HepG2 (cell line): Measurements from ENCODE around the gene MAN1C1. TPM values are rescaled to one million over a fixed set of nuclear protein-coding genes. Genes with fewer than 3 reads are reported as not detected.

Experiments used
- ATAC-seq: fragments of 200-7000 bp; cut with Tn5 transposase; 3 replicates; pipeline ENCODE4 v1.9.1; 2020; ENCODE audit warnings: mild to moderate bottlenecking, moderate library complexity
- BruUV-seq: library from RNA; stranded (reverse); fragments of 400-500 nt; replicated peaks from 2 replicates; lab custom pipeline; 2021; lab: Mats Ljungman, UMichigan
- CTCF ChIA-PET: fragments of 300-600 bp; formaldehyde crosslinking; extraction: SDS; loops from one replicate; lab custom pipeline; 2021; ENCODE audit warnings: low total read pairs, inconsistent platforms, low intra/inter-chr PET ratio; lab: Yijun Ruan, JAX
- POLR2A ChIA-PET: fragments of 350-600 bp; sonication (Branson Sonifier 250); formaldehyde crosslinking; loops from one replicate; lab custom pipeline; 2020; ENCODE audit warnings: antibody characterized with exemption, inconsistent platforms; lab: Yijun Ruan, JAX
- DNase-seq: peaks from one replicate; pipeline ENCODE4 v3.0.0-alpha.2; 2015; ENCODE audit warnings: low spot score
- FAIRE-seq: peaks from 3 replicates; lab custom pipeline; 2011; peaks lifted over from hg19 to GRCh38; lab: Jason Lieb, UNC
- H2AFZ ChIP-seq: one replicate; pipeline ENCODE4 v1.6.1; 2011; ENCODE audit warnings: low read length, inconsistent platforms
- H3K27ac ChIP-seq: fragments of 300-600 bp; 3 replicates; pipeline ENCODE4 v1.8.0; 2011; ENCODE audit warnings: mixed run types, mild to moderate bottlenecking, mixed read lengths, low read length, inconsistent platforms; ENCODE audit not compliant: insufficient read depth; ENCODE audit errors: extremely low read length
- H3K27me3 ChIP-seq, 2 experiments: fragments of 200-600 bp in 1 of 2; 2 replicates in 1 of 2; 3 replicates in 1 of 2; pipeline versions ENCODE4 v1.6.0 to v1.8.0; 2011; ENCODE audit warnings: low read length in 2 of 2, mild to moderate bottlenecking in 2 of 2, moderate library complexity in 2 of 2, inconsistent platforms in 1 of 2; ENCODE audit not compliant: insufficient read depth in 2 of 2, control insufficient read depth in 1 of 2
- H3K36me3 ChIP-seq, 2 experiments: fragments of 200-600 bp in 1 of 2; replicated peaks in 1 of 2; 2 replicates in 1 of 2; 3 replicates in 1 of 2; pipeline versions ENCODE4 v1.5.1 to v1.8.0; 2011; ENCODE audit warnings: low read length in 2 of 2, inconsistent platforms in 1 of 2; ENCODE audit not compliant: insufficient read depth in 2 of 2, control insufficient read depth in 1 of 2
- H3K4me1 ChIP-seq: 2 replicates; pipeline ENCODE4 v1.5.1; 2012; ENCODE audit warnings: low read length, inconsistent platforms; ENCODE audit not compliant: insufficient read depth
- H3K4me2 ChIP-seq: 2 replicates; pipeline ENCODE4 v1.6.0; 2011; ENCODE audit warnings: low read depth, low read length, inconsistent platforms
- H3K4me3 ChIP-seq, 3 experiments: fragments of 200-600 bp in 1 of 3; sonication (generic), shearing (Covaris generic) in 1 of 3; replicated peaks in 1 of 3; 2 replicates each; pipeline ENCODE4 v1.5.1; 2011 to 2016; ENCODE audit warnings: low read length in 3 of 3, inconsistent platforms in 2 of 3, low read depth in 2 of 3, mild to moderate bottlenecking in 2 of 3, control low read depth in 1 of 3, mixed read lengths in 1 of 3; ENCODE audit not compliant: insufficient read depth in 1 of 3
- H3K79me2 ChIP-seq: one replicate; pipeline ENCODE4 v1.6.1; 2011; ENCODE audit warnings: low read length, inconsistent platforms; ENCODE audit not compliant: insufficient read depth
- H3K9ac ChIP-seq: 2 replicates; pipeline ENCODE4 v1.6.0; 2011; ENCODE audit warnings: mild to moderate bottlenecking, low read depth, low read length, inconsistent platforms; ENCODE audit not compliant: insufficient read depth
- H3K9me3 ChIP-seq: 2 replicates; pipeline ENCODE4 v1.5.1; 2012; ENCODE audit warnings: mild to moderate bottlenecking, low read length
- H4K20me1 ChIP-seq: 2 replicates; pipeline ENCODE4 v1.6.0; 2011; ENCODE audit warnings: inconsistent platforms, mild to moderate bottlenecking, low read length, moderate library complexity; ENCODE audit not compliant: insufficient read depth
- ADNP ChIP-seq: sonication (generic); formaldehyde crosslinking; IDR thresholded peaks from 2 replicates; pipeline ENCODE4 v1.4.0; 2020; ENCODE audit warnings: missing genetic modification reagents
- HCFC1 ChIP-seq: fragments of 150-350 bp; IDR thresholded peaks from 2 replicates; pipeline ENCODE4 v1.6.1; 2014; ENCODE audit warnings: low read depth, low read length
- HOXA7 ChIP-seq: sonication (generic); formaldehyde crosslinking; IDR thresholded peaks from 2 replicates; pipeline ENCODE4 v1.8.1; 2022; ENCODE audit warnings: mild to moderate bottlenecking, missing genetic modification reagents, moderate library complexity
- NFIC ChIP-seq: IDR thresholded peaks from 2 replicates; pipeline ENCODE4 v1.6.1; 2012; ENCODE audit warnings: mild to moderate bottlenecking, low read length, inconsistent platforms
- NR3C1 ChIP-seq: sonication (generic); formaldehyde crosslinking; IDR thresholded peaks from 2 replicates; pipeline ENCODE4 v1.4.0; 2020; ENCODE audit warnings: missing genetic modification reagents
- RFXAP ChIP-seq: sonication (generic); formaldehyde crosslinking; IDR thresholded peaks from 2 replicates; pipeline ENCODE4 v1.4.0; 2020; ENCODE audit warnings: missing genetic modification reagents, borderline replicate concordance
- SCMH1 ChIP-seq: sonication (generic); formaldehyde crosslinking; IDR thresholded peaks from 2 replicates; pipeline ENCODE4 v1.9.0; 2021; ENCODE audit warnings: missing genetic modification reagents, mild to moderate bottlenecking, borderline replicate concordance
- SRF ChIP-seq: IDR thresholded peaks from 2 replicates; pipeline ENCODE4 v1.6.1; 2011; ENCODE audit warnings: mild to moderate bottlenecking, low read depth, low read length, moderate library complexity
- U2AF2 ChIP-seq: fragments of 200-400 bp; formaldehyde crosslinking; IDR thresholded peaks from 2 replicates; pipeline ENCODE4 v1.6.1; 2017; ENCODE audit warnings: low read depth, mild to moderate bottlenecking, low read length
- ZHX2 ChIP-seq, 2 experiments: sonication (generic) in 1 of 2; formaldehyde crosslinking in 1 of 2; IDR thresholded peaks; 2 replicates each; pipeline versions ENCODE4 v1.6.1 to v1.9.0; 2014 to 2022; ENCODE audit warnings: antibody characterized with exemption in 1 of 2, borderline replicate concordance in 1 of 2, inconsistent platforms in 1 of 2, low read depth in 1 of 2, missing genetic modification reagents in 1 of 2
- ZNF282 ChIP-seq: fragments of 450-650 bp; IDR thresholded peaks from 2 replicates; pipeline ENCODE4 v1.6.1; 2018; ENCODE audit not compliant: partially characterized antibody
- ZNF576 ChIP-seq: sonication (generic); formaldehyde crosslinking; IDR thresholded peaks from 2 replicates; pipeline ENCODE4 v1.4.0; 2020; ENCODE audit warnings: mild to moderate bottlenecking, missing genetic modification reagents
- ZNF766 ChIP-seq: sonication (generic); formaldehyde crosslinking; IDR thresholded peaks from 2 replicates; pipeline ENCODE4 v1.5.0; 2020; ENCODE audit warnings: missing genetic modification reagents, borderline replicate concordance
- ZNF775 ChIP-seq: sonication (generic); formaldehyde crosslinking; IDR thresholded peaks from 2 replicates; pipeline ENCODE4 v1.4.0; 2020; ENCODE audit warnings: missing genetic modification reagents, mild to moderate bottlenecking, moderate library complexity, borderline replicate concordance
- ZNF776 ChIP-seq: sonication (generic); formaldehyde crosslinking; IDR thresholded peaks from 2 replicates; pipeline ENCODE4 v1.4.0; 2020; ENCODE audit warnings: mild to moderate bottlenecking, missing genetic modification reagents
- WGBS: methylation state at CpG from one replicate; pipeline ENCODE4 v1.1.6; 2017; ENCODE audit warnings: low lambda C conversion rate; 5-methylcytosine and 5-hydroxymethylcytosine counted together
- in situ Hi-C: cut with HindIII; loops from 2 replicates; pipeline ENCODE4 v1.10.0; 2017; ENCODE audit warnings: low pct_unique_long_range_greater_than_20kb; ENCODE audit not compliant: extremely low pct_ligation_motif_present
- intact Hi-C: fragments of 100-400 bp; cut with micrococcal nuclease; formaldehyde crosslinking; loops from one replicate; pipeline ENCODE4 v1.10.0; 2022; ENCODE audit not compliant: unreplicated experiment
- polyA plus RNA-seq, 8 experiments: library from polyadenylated mRNA; depleted of rRNA in 3 of 8; stranded (reverse) in 7 of 8; unstranded in 1 of 8; fragments of >200 nt; fragmentation: Illumina TruSeq in 4 of 8; extraction: Trizol in 4 of 8; gene quantifications; 2 replicates each; pipeline versions ENCODE4 v1.2.1 to v1.2.3, GENCODE V29; 2011 to 2016; ENCODE audit warnings: low read depth in 4 of 8, missing spikeins in 1 of 8, mixed read lengths in 1 of 8; ENCODE audit not compliant: insufficient read depth in 1 of 8
- total RNA-seq, 5 experiments: library from RNA; depleted of rRNA; stranded (reverse); fragments of >200 nt; fragmentation: Illumina TruSeq; extraction: Trizol; gene quantifications; 2 replicates each; pipeline ENCODE4 v1.2.3, GENCODE V29; 2016; ENCODE audit warnings: low read depth in 1 of 5
- TF ChIP-seq, protein P1 (sequence below): sonication (generic); formaldehyde crosslinking; IDR thresholded peaks from 2 replicates; pipeline ENCODE4 v1.5.1; 2020; ENCODE audit warnings: missing genetic modification reagents, mild to moderate bottlenecking, borderline replicate concordance

Gene MAN1C1
- total and polyA plus RNA-seq, 2 of the 13 experiments (the other 11 are each of a cell fraction or from before 2014, with no cell fraction given), result 0.18 to 0.49 TPM

DNA sequence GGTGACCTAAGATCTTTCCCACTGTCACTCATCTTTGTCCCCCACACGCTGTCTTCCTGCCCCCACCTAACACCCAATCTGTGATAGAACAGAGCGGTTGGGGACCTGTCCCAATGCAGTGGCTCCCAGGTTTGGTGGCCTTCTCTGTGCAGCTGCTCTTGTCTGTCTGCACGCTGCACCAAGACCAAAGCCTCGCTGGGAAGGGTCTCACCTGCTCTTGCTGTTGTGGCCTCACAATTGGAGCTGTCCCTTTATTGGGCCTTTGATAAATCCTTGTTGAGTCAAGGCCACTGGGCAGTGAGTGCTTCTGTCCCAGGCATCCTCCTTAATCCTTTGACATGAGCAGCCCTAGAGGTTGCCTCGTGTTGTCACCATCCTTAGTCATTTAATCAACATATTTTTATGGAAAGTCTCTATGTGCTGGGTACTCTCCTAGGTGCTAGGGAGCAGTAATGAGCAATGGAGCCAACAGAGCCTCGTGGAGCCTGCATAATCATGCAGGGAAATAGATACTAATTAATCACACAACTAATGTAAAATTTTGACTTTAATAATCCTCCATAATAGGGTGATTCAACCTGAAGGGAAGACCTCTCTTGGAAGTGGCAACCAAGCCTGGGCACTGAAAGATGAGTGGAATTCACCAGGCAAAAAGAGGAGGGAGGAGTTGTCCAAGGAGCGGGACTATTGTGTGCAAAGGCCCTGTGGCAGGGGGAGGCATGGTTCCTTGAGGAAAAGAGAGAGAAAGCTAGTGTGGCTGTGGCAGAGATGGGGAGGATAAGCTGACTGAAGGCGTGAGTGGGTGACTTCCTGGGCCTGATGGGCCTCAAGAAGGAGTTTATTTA lies 57.6 kb downstream of the MAN1C1 start (continued):
- TF ChIP-seq ZNF775 (CRISPR knock-in tag) (no peak), HOXA7 (CRISPR knock-in tag) (no peak)

DNA sequence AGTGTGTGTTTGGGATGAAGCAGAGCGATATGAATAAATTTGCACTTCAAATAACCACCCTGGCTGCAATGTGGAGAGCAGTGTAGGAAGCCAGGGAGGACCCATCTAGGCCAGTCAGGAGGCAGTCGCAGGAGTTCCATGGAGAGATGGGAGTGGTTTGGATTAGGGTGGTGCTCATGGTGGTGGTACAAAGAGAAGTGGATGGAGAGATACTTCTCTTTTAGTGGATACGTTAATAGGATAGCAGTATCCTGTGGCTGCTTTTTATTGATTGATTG lies 58.2 kb downstream of the MAN1C1 start:
- DNase-seq (no peak), ATAC-seq (no peak), FAIRE-seq (no peak)
- H3K4me3 ChIP-seq, result no peak overlapping the region
- no peaks in the 10 kb centered on the region for H3K9me3 ChIP-seq
- peaks cover 0 to 9% of the 10 kb centered on the region in 2 experiments; a peak in 1 of 5 replicates for H3K27me3 ChIP-seq
- ChIA-PET POLR2A (no interaction called here), CTCF (no interaction called here)
- H3K4me1 ChIP-seq, result no peaks in the 10 kb centered on the region
- no peak overlapping the region for H3K4me2 ChIP-seq
- no peak overlapping the region for H2AFZ ChIP-seq
- in situ Hi-C loops (no loop called here), intact Hi-C loops (no loop called here)
- no peak overlapping the region for H3K9ac ChIP-seq
- H4K20me1 ChIP-seq, result no peaks in the 10 kb centered on the region
- no TSS peak for BruUV-seq
- no peaks in the 10 kb centered on the region for H3K36me3 ChIP-seq
- no peak overlapping the region for H3K27ac ChIP-seq
- WGBS, result 66% methylated on average over 3 of the region's 3 CpGs
- H3K79me2 ChIP-seq, result no peaks in the 10 kb centered on the region
- TF ChIP-seq ZNF766 (CRISPR knock-in tag), result no peak
- no peak for TF ChIP-seq SCMH1
- TF ChIP-seq ZNF576, result no peak
- TF ChIP-seq ZNF776 (CRISPR knock-in tag), result no peak
- no peak for TF ChIP-seq RFXAP (CRISPR knock-in tag)
- TF ChIP-seq NFIC, result no peak
- TF ChIP-seq, protein P1, sequence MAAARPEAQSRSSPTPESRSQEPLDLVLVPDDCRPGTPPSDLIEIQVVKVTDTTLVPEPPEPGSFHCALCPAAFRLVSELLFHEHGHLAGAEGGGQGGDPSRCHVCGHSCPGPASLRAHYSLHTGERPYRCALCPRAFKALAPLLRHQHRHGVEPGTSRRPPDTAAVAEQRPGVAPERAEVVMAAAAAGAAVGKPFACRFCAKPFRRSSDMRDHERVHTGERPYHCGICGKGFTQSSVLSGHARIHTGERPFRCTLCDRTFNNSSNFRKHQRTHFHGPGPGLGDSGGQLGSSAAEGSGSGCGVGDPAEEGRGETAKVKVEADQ (CRISPR knock-in tag), result no peak
- no peak for TF ChIP-seq ZHX2 (IDR thresholded peaks at IDR 0.05; ENCODE audit: low read depth)
- no peak for TF ChIP-seq ZHX2 (CRISPR knock-in tag; IDR thresholded peaks at IDR 0.05; ENCODE audit: borderline replicate concordance)
- TF ChIP-seq U2AF2, result no peak
- TF ChIP-seq ZNF282, result no peak
- no peak for TF ChIP-seq NR3C1
- no peak for TF ChIP-seq ADNP
- TF ChIP-seq HCFC1, result no peak
- no peak for TF ChIP-seq SRF
